ENCODE results near the gene TCOF1.

DNA sequence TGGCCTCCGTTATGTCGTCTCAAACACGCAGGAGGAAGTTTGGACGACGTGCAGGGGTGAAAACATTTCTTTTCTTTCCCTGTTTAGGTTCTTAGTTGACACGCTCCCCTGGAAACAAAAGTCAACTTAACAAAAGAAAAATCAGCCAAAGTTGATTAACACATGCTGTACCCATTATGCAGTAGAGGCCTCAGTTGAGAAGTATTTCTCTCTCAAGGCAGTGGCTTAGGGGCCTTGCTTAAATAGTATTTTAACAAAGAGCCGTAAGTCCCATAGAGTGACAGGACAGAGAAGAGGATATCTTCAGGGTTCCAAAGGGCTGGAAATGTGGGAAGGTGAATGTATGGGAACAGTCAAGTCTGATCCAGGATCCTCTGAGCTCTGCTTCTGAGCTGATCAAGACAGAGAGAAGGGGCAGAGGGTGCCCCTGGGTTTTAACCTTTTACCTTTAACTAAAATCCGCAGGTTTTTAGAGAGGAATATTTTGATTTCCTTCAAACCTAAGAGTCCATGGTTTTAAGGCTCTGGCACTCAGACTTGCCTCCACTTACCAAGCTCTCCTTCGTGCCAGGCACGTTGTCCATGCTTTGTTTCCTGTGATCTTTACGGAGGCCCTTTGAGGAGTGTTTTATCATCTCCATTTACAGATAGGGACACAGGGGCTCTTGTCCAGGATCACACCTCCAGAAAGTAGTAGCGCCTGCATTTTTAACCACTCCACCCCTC lies 55.8 kb downstream of the TCOF1 start:
- TF ChIP-seq POLR2A (IDR thresholded peaks at IDR 0.05) (no peak), EP300 (IDR thresholded peaks at IDR 0.05) (no peak)
- TF ChIP-seq, protein P1, sequence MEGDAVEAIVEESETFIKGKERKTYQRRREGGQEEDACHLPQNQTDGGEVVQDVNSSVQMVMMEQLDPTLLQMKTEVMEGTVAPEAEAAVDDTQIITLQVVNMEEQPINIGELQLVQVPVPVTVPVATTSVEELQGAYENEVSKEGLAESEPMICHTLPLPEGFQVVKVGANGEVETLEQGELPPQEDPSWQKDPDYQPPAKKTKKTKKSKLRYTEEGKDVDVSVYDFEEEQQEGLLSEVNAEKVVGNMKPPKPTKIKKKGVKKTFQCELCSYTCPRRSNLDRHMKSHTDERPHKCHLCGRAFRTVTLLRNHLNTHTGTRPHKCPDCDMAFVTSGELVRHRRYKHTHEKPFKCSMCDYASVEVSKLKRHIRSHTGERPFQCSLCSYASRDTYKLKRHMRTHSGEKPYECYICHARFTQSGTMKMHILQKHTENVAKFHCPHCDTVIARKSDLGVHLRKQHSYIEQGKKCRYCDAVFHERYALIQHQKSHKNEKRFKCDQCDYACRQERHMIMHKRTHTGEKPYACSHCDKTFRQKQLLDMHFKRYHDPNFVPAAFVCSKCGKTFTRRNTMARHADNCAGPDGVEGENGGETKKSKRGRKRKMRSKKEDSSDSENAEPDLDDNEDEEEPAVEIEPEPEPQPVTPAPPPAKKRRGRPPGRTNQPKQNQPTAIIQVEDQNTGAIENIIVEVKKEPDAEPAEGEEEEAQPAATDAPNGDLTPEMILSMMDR (IDR thresholded peaks at IDR 0.05): no peak

All from tibial nerve (tissue), 4 donors.